Erythroblast (primary cell): ENCODE measurements around the gene ALDH18A1.

Experiments used
- GATA1 ChIP-seq: IDR thresholded peaks from 2 replicates; pipeline ENCODE4 v1.6.1; 2011; ENCODE audit warnings: low read depth, mild to moderate bottlenecking, control low read depth, low read length, moderate library complexity
- POLR2A ChIP-seq: IDR thresholded peaks from 2 replicates; pipeline ENCODE4 v1.6.1; 2011; ENCODE audit warnings: mild to moderate bottlenecking, low read length

GRCh38 chr10:95572131-95572820 lies 84.2 kb downstream of the ALDH18A1 start:
- TF ChIP-seq POLR2A = no peak
- TF ChIP-seq GATA1 = no peak
